ENCODE results near the gene DNAAF5. TPM values are rescaled to one million over a fixed set of nuclear protein-coding genes. Genes with fewer than 3 reads are reported as not detected.

Gene DNAAF5
- total and polyA plus RNA-seq, 2 of the 13 experiments (the other 11 are each of a cell fraction or from before 2014, with no cell fraction given), result 11.9 to 21.5 TPM

GRCh38 chr7:774161-775109 lies 47.9 kb downstream of the DNAAF5 start (continued):
- TF ChIP-seq, protein P1, sequence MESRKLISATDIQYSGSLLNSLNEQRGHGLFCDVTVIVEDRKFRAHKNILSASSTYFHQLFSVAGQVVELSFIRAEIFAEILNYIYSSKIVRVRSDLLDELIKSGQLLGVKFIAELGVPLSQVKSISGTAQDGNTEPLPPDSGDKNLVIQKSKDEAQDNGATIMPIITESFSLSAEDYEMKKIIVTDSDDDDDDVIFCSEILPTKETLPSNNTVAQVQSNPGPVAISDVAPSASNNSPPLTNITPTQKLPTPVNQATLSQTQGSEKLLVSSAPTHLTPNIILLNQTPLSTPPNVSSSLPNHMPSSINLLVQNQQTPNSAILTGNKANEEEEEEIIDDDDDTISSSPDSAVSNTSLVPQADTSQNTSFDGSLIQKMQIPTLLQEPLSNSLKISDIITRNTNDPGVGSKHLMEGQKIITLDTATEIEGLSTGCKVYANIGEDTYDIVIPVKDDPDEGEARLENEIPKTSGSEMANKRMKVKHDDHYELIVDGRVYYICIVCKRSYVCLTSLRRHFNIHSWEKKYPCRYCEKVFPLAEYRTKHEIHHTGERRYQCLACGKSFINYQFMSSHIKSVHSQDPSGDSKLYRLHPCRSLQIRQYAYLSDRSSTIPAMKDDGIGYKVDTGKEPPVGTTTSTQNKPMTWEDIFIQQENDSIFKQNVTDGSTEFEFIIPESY (CRISPR knock-in tag; IDR thresholded peaks at IDR 0.05), result peak; percentile 99
- TF ChIP-seq, protein P2, sequence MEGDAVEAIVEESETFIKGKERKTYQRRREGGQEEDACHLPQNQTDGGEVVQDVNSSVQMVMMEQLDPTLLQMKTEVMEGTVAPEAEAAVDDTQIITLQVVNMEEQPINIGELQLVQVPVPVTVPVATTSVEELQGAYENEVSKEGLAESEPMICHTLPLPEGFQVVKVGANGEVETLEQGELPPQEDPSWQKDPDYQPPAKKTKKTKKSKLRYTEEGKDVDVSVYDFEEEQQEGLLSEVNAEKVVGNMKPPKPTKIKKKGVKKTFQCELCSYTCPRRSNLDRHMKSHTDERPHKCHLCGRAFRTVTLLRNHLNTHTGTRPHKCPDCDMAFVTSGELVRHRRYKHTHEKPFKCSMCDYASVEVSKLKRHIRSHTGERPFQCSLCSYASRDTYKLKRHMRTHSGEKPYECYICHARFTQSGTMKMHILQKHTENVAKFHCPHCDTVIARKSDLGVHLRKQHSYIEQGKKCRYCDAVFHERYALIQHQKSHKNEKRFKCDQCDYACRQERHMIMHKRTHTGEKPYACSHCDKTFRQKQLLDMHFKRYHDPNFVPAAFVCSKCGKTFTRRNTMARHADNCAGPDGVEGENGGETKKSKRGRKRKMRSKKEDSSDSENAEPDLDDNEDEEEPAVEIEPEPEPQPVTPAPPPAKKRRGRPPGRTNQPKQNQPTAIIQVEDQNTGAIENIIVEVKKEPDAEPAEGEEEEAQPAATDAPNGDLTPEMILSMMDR (CRISPR knock-in tag; IDR thresholded peaks at IDR 0.05), result peak; percentile 77
- no peak for TF ChIP-seq SNRNP70 (IDR thresholded peaks at IDR 0.05; ENCODE audit: low read depth, low read length)
- no peak for TF ChIP-seq ZNF556 (CRISPR knock-in tag; IDR thresholded peaks at IDR 0.05; ENCODE audit: borderline replicate concordance)
- no peak for TF ChIP-seq CCDC6 (CRISPR knock-in tag; IDR thresholded peaks at IDR 0.05)
- no peak for TF ChIP-seq TAF1 (CRISPR knock-in tag; IDR thresholded peaks at IDR 0.05)

GRCh38 chr7:776381-776780 lies 49.9 kb downstream of the DNAAF5 start:
- Histone ChIP-seq H2AFZ (ENCODE audit: low read length) (no peak overlapping the region), H3K27ac (ENCODE audit: extremely low read length, insufficient read depth, low read length) (no peak overlapping the region), H3K4me3 (replicated peaks in 1 of 3; ENCODE audit: insufficient read depth in 1 of 3, low read depth in 2 of 3, low read length in 3 of 3) (no peak overlapping the region), H3K4me2 (ENCODE audit: low read depth, low read length) (no peak overlapping the region), H3K27me3 (ENCODE audit: control insufficient read depth in 1 of 2, insufficient read depth in 2 of 2, low read length in 2 of 2) (no peaks in the 10 kb centered on the region), H3K79me2 (ENCODE audit: insufficient read depth, low read length) (no peaks in the 10 kb centered on the region), H3K9ac (ENCODE audit: insufficient read depth, low read depth, low read length) (no peak overlapping the region), H3K9me3 (ENCODE audit: low read length) (no peaks in the 10 kb centered on the region), H4K20me1 (ENCODE audit: insufficient read depth, low read length) (0 out of 2 replicates have a peak, but pooled peaks cover 2% of the 10 kb centered on the region), H3K36me3 (replicated peaks in 1 of 2; ENCODE audit: control insufficient read depth in 1 of 2, insufficient read depth in 2 of 2, low read length in 2 of 2) (peaks cover 12 to 85% of the 10 kb centered on the region in 2 experiments), H3K4me1 (ENCODE audit: insufficient read depth, low read length) (no peaks in the 10 kb centered on the region)
- in situ Hi-C loops (cut with HindIII; ENCODE audit: extremely low pct_ligation_motif_present, low pct_unique_long_range_greater_than_20kb), result no loop called here
- CTCF ChIA-PET (ENCODE audit: low intra/inter-chr PET ratio, low total read pairs), result no interaction called here
- ATAC-seq (no peak), FAIRE-seq (no peak), DNase-seq (ENCODE audit: low spot score) (no peak)
- WGBS (ENCODE audit: low lambda C conversion rate), result 95% methylated on average over 5 of the region's 10 CpGs
- intact Hi-C loops (cut with micrococcal nuclease; ENCODE audit: unreplicated experiment), result no loop called here
- POLR2A ChIA-PET, result no interaction called here
- TF ChIP-seq TBL1XR1 (IDR thresholded peaks at IDR 0.05; ENCODE audit: borderline replicate concordance, low read length, partially characterized antibody) (no peak), ISX (CRISPR knock-in tag; conservative IDR thresholded peaks at IDR 0.05) (no peak), REXO4 (CRISPR knock-in tag; IDR thresholded peaks at IDR 0.05; ENCODE audit: borderline replicate concordance) (no peak), KLF16 (CRISPR knock-in tag; IDR thresholded peaks at IDR 0.05) (no peak), ONECUT2 (CRISPR knock-in tag; IDR thresholded peaks at IDR 0.05) (no peak), DRAP1 (CRISPR knock-in tag; IDR thresholded peaks at IDR 0.05) (no peak), YY1 (IDR thresholded peaks at IDR 0.05; ENCODE audit: insufficient read depth, insufficient replicate concordance, low read depth, low read length) (no peak), TBX2 (CRISPR knock-in tag; IDR thresholded peaks at IDR 0.05; ENCODE audit: borderline replicate concordance) (no peak), ZMYM2 (CRISPR knock-in tag; IDR thresholded peaks at IDR 0.05) (no peak), GABPA (IDR thresholded peaks at IDR 0.05; ENCODE audit: low read depth, low read length) (no peak), GABPA (CRISPR knock-in tag; IDR thresholded peaks at IDR 0.05; ENCODE audit: low read depth) (no peak), ZNF788 (CRISPR knock-in tag; IDR thresholded peaks at IDR 0.05; ENCODE audit: borderline replicate concordance) (no peak)
- TF ChIP-seq, protein P3, sequence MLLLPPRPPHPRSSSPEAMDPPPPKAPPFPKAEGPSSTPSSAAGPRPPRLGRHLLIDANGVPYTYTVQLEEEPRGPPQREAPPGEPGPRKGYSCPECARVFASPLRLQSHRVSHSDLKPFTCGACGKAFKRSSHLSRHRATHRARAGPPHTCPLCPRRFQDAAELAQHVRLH (CRISPR knock-in tag; IDR thresholded peaks at IDR 0.05; ENCODE audit: borderline replicate concordance, low read depth), result no peak
- no TSS peak for BruUV-seq (replicated peaks)

Measured in HepG2 (cell line).